DOHH2 (cell line): ENCODE measurements around the gene MCUB.

Experiments
- H3F3A ChIP-seq: fragments of 200-600 bp; sonication (generic), shearing (Covaris generic); 2 replicates; pipeline ENCODE4 v1.6.0; 2016; ENCODE audit warnings: antibody characterized with exemption, mild to moderate bottlenecking; ENCODE audit not compliant: control insufficient read depth, insufficient read depth
- H3K27ac ChIP-seq: fragments of 200-600 bp; sonication (generic); 2 replicates; pipeline ENCODE4 v1.5.1; 2014; ENCODE audit warnings: low read depth, mild to moderate bottlenecking, low read length, moderate library complexity
- H3K27me3 ChIP-seq: fragments of 200-600 bp; sonication (generic); 2 replicates; pipeline ENCODE4 v1.6.1; 2014; ENCODE audit warnings: mild to moderate bottlenecking, low read length, mixed read lengths; ENCODE audit not compliant: control insufficient read depth
- H3K36me3 ChIP-seq: fragments of 200-600 bp; sonication (generic); 2 replicates; pipeline ENCODE4 v1.6.1; 2014; ENCODE audit warnings: mild to moderate bottlenecking, low read length, moderate library complexity, mixed read lengths; ENCODE audit not compliant: control insufficient read depth
- H3K4me1 ChIP-seq: fragments of 200-600 bp; sonication (generic); 2 replicates; pipeline ENCODE4 v1.6.1; 2014; ENCODE audit warnings: mild to moderate bottlenecking, low read length, mixed read lengths; ENCODE audit not compliant: control insufficient read depth
- H3K4me2 ChIP-seq: fragments of 200-600 bp; sonication (generic); 2 replicates; pipeline ENCODE4 v1.6.0; 2014; ENCODE audit warnings: mild to moderate bottlenecking, low read length, moderate library complexity
- H3K4me3 ChIP-seq: fragments of 200-600 bp; sonication (generic); 2 replicates; pipeline ENCODE4 v1.5.1; 2014; ENCODE audit warnings: mild to moderate bottlenecking, low read length, mixed read lengths
- H3K79me2 ChIP-seq: fragments of 200-600 bp; sonication (generic); 2 replicates; pipeline ENCODE4 v1.6.1; 2014; ENCODE audit warnings: mild to moderate bottlenecking, low read length, mixed read lengths; ENCODE audit not compliant: control insufficient read depth
- H3K9me2 ChIP-seq: fragments of 200-600 bp; sonication (generic); replicated peaks from 2 replicates; pipeline ENCODE4 v1.6.1; 2014; ENCODE audit warnings: mild to moderate bottlenecking, low read length, mixed read lengths; ENCODE audit not compliant: control insufficient read depth
- H3K9me3 ChIP-seq: fragments of 200-600 bp; sonication (generic); 2 replicates; pipeline ENCODE4 v1.6.1; 2014; ENCODE audit warnings: antibody characterized with exemption, low read length, mixed read lengths; ENCODE audit not compliant: control insufficient read depth, insufficient read depth
- H4K20me1 ChIP-seq: fragments of 200-600 bp; sonication (generic); 2 replicates; pipeline ENCODE4 v1.6.0; 2014; ENCODE audit warnings: low read depth, mild to moderate bottlenecking, antibody characterized with exemption, low read length, moderate library complexity; ENCODE audit not compliant: control insufficient read depth, insufficient read depth
- CTCF ChIP-seq: fragments of 200-600 bp; sonication (generic); IDR thresholded peaks from one replicate; pipeline ENCODE4 v1.5.1; 2014; ENCODE audit warnings: antibody characterized with exemption, mild to moderate bottlenecking, low read depth, low read length; ENCODE audit not compliant: poor library complexity, severe bottlenecking
- EZH2phosphoT487 ChIP-seq: fragments of 200-600 bp; sonication (generic); IDR thresholded peaks from 2 replicates; pipeline ENCODE4 v1.6.1; 2017; ENCODE audit warnings: borderline replicate concordance, mild to moderate bottlenecking, antibody characterized with exemption, low read length, moderate library complexity, mixed read lengths

Gene MCUB

GRCh38 chr4:109713500-109713899 lies 153.5 kb downstream of the MCUB start:
- Histone ChIP-seq H3K4me1 (0 out of 2 replicates have a peak, but pooled peaks cover 4% of the 10 kb centered on the region), H3K9me3 (no peaks in the 10 kb centered on the region), H3K4me2 (no peak overlapping the region), H3K4me3 (no peak overlapping the region), H3F3A (peaks cover 2% of the 10 kb centered on the region; the same call in 1 of the 2 replicates), H3K27me3 (no peaks in the 10 kb centered on the region), H3K36me3 (peaks cover 47% of the 10 kb centered on the region), H3K9me2 (no peaks in the 10 kb centered on the region), H3K79me2 (no peaks in the 10 kb centered on the region), H4K20me1 (no peaks in the 10 kb centered on the region), H3K27ac (no peak overlapping the region)
- TF ChIP-seq CTCF (no peak), EZH2phosphoT487 (no peak)

GRCh38 chr4:109718759-109719158 lies 158.7 kb downstream of the MCUB start:
- Histone ChIP-seq H3F3A (peaks cover 7% of the 10 kb centered on the region), H3K36me3 (peaks cover 31% of the 10 kb centered on the region), H3K4me3 (no peak overlapping the region), H3K27me3 (no peaks in the 10 kb centered on the region), H3K79me2 (peaks cover 44% of the 10 kb centered on the region), H4K20me1 (no peaks in the 10 kb centered on the region), H3K27ac (no peak overlapping the region), H3K9me3 (no peaks in the 10 kb centered on the region), H3K9me2 (no peaks in the 10 kb centered on the region), H3K4me1 (peaks cover 13% of the 10 kb centered on the region), H3K4me2 (no peak overlapping the region)
- TF ChIP-seq EZH2phosphoT487 (no peak), CTCF (no peak)

- Histone ChIP-seq H3K79me2 (peaks cover 50% of the 10 kb centered on the region), H4K20me1 (no peaks in the 10 kb centered on the region), H3K9me2 (no peaks in the 10 kb centered on the region), H3K36me3 (peaks cover 26% of the 10 kb centered on the region), H3K27ac (no peak overlapping the region), H3K4me3 (no peak overlapping the region), H3K27me3 (no peaks in the 10 kb centered on the region), H3K9me3 (no peaks in the 10 kb centered on the region), H3K4me2 (no peak overlapping the region), H3F3A (peaks cover 7% of the 10 kb centered on the region), H3K4me1 (peaks cover 21% of the 10 kb centered on the region)
- TF ChIP-seq EZH2phosphoT487 = no peak
- no peak for TF ChIP-seq CTCF
Measured at GRCh38 chr4:109719604-109720003, 159.6 kb downstream of the MCUB start.
